Ishikawa (cell line): Measurements from ENCODE around the gene CDH23.

Experiments
- RAD21 ChIP-seq: IDR thresholded peaks from 2 replicates; pipeline ENCODE4 v1.6.1; 2012; ENCODE audit warnings: low read depth
- TF ChIP-seq, protein P1 (sequence below): IDR thresholded peaks from 2 replicates; pipeline ENCODE4 v1.6.1; 2012; ENCODE audit warnings: low read depth, mild to moderate bottlenecking

GRCh38 chr10:71757399-71757922 is 360.7 kb downstream of the CDH23 start:
- TF ChIP-seq, protein P1, sequence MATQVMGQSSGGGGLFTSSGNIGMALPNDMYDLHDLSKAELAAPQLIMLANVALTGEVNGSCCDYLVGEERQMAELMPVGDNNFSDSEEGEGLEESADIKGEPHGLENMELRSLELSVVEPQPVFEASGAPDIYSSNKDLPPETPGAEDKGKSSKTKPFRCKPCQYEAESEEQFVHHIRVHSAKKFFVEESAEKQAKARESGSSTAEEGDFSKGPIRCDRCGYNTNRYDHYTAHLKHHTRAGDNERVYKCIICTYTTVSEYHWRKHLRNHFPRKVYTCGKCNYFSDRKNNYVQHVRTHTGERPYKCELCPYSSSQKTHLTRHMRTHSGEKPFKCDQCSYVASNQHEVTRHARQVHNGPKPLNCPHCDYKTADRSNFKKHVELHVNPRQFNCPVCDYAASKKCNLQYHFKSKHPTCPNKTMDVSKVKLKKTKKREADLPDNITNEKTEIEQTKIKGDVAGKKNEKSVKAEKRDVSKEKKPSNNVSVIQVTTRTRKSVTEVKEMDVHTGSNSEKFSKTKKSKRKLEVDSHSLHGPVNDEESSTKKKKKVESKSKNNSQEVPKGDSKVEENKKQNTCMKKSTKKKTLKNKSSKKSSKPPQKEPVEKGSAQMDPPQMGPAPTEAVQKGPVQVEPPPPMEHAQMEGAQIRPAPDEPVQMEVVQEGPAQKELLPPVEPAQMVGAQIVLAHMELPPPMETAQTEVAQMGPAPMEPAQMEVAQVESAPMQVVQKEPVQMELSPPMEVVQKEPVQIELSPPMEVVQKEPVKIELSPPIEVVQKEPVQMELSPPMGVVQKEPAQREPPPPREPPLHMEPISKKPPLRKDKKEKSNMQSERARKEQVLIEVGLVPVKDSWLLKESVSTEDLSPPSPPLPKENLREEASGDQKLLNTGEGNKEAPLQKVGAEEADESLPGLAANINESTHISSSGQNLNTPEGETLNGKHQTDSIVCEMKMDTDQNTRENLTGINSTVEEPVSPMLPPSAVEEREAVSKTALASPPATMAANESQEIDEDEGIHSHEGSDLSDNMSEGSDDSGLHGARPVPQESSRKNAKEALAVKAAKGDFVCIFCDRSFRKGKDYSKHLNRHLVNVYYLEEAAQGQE, result no peak
- no peak for TF ChIP-seq RAD21
